HepG2 (cell line): ENCODE measurements around the gene SFI1. TPM values are rescaled to one million over a fixed set of nuclear protein-coding genes. Genes with fewer than 3 reads are reported as not detected.

Source experiments
- ARHGAP35 ChIP-seq: sonication (generic); formaldehyde crosslinking; IDR thresholded peaks from 2 replicates; pipeline ENCODE4 v1.9.0; 2022; ENCODE audit warnings: mild to moderate bottlenecking, inconsistent platforms, moderate library complexity, missing genetic modification reagents, borderline replicate concordance
- EEA1 ChIP-seq: sonication (generic); formaldehyde crosslinking; IDR thresholded peaks from 2 replicates; pipeline ENCODE4 v1.5.1; 2020; ENCODE audit warnings: mild to moderate bottlenecking, missing genetic modification reagents, borderline replicate concordance
- ETV5 ChIP-seq: IDR thresholded peaks from 2 replicates; pipeline ENCODE4 v1.6.1; 2018; ENCODE audit warnings: missing biosample characterization, missing genetic modification reagents, inconsistent platforms, borderline replicate concordance
- GABPB1 ChIP-seq: IDR thresholded peaks from 2 replicates; pipeline ENCODE4 v1.6.1; 2016; ENCODE audit warnings: mild to moderate bottlenecking, missing genetic modification reagents, moderate library complexity, missing compliant biosample characterization
- SRSF9 ChIP-seq: fragments of 200-400 bp; formaldehyde crosslinking; IDR thresholded peaks from 2 replicates; pipeline ENCODE4 v1.6.1; 2018; ENCODE audit warnings: borderline replicate concordance, mild to moderate bottlenecking, low read depth, low read length; ENCODE audit not compliant: insufficient read depth, poor library complexity, severe bottlenecking
- ZC3H13 ChIP-seq: sonication (generic); formaldehyde crosslinking; IDR thresholded peaks from 2 replicates; pipeline ENCODE4 v1.8.1; 2023; ENCODE audit warnings: mild to moderate bottlenecking, missing genetic modification reagents, moderate library complexity
- ZNF431 ChIP-seq: sonication (generic); formaldehyde crosslinking; IDR thresholded peaks from 2 replicates; pipeline ENCODE4 v1.9.0; 2022; ENCODE audit warnings: missing genetic modification reagents, low read depth, mild to moderate bottlenecking, borderline replicate concordance
- ZNF589 ChIP-seq: sonication (generic); formaldehyde crosslinking; conservative IDR thresholded peaks from 2 replicates; pipeline ENCODE4 v1.8.0; 2022; ENCODE audit warnings: mild to moderate bottlenecking, moderate library complexity, missing genetic modification reagents
- ZNF749 ChIP-seq: sonication (generic); formaldehyde crosslinking; IDR thresholded peaks from 2 replicates; pipeline ENCODE4 v1.8.0; 2022; ENCODE audit warnings: mild to moderate bottlenecking, missing genetic modification reagents, moderate library complexity, borderline replicate concordance
- ZNF773 ChIP-seq: sonication (generic); formaldehyde crosslinking; IDR thresholded peaks from 2 replicates; pipeline ENCODE4 v1.4.0; 2020; ENCODE audit warnings: missing genetic modification reagents, borderline replicate concordance
- ZNF891 ChIP-seq: sonication (generic); formaldehyde crosslinking; IDR thresholded peaks from 2 replicates; pipeline ENCODE4 v1.5.0; 2020; ENCODE audit warnings: mild to moderate bottlenecking, missing genetic modification reagents
- polyA plus RNA-seq, 8 experiments: library from polyadenylated mRNA; depleted of rRNA in 3 of 8; stranded (reverse) in 7 of 8; unstranded in 1 of 8; fragments of >200 nt; fragmentation: Illumina TruSeq in 4 of 8; extraction: Trizol in 4 of 8; gene quantifications; 2 replicates each; pipeline versions ENCODE4 v1.2.1 to v1.2.3, GENCODE V29; 2011 to 2016; ENCODE audit warnings: low read depth in 4 of 8, missing spikeins in 1 of 8, mixed read lengths in 1 of 8; ENCODE audit not compliant: insufficient read depth in 1 of 8
- total RNA-seq, 5 experiments: library from RNA; depleted of rRNA; stranded (reverse); fragments of >200 nt; fragmentation: Illumina TruSeq; extraction: Trizol; gene quantifications; 2 replicates each; pipeline ENCODE4 v1.2.3, GENCODE V29; 2016; ENCODE audit warnings: low read depth in 1 of 5
- TF ChIP-seq, protein P1 (sequence below): sonication (generic); formaldehyde crosslinking; IDR thresholded peaks from 2 replicates; pipeline ENCODE4 v1.8.1; 2022; ENCODE audit warnings: low read depth, mild to moderate bottlenecking, missing genetic modification reagents
- TF ChIP-seq, protein P2 (sequence below): sonication (generic); formaldehyde crosslinking; IDR thresholded peaks from 2 replicates; pipeline ENCODE4 v1.5.0; 2020; ENCODE audit warnings: mild to moderate bottlenecking, missing genetic modification reagents
- TF ChIP-seq, protein P3 (sequence below): sonication (generic); formaldehyde crosslinking; IDR thresholded peaks from 2 replicates; pipeline ENCODE4 v1.5.0; 2020; ENCODE audit warnings: missing genetic modification reagents
- TF ChIP-seq, protein P4 (sequence below): sonication (generic); formaldehyde crosslinking; IDR thresholded peaks from 2 replicates; pipeline ENCODE4 v1.4.0; 2020; ENCODE audit warnings: missing genetic modification reagents, borderline replicate concordance
- TF ChIP-seq, protein P5 (sequence below): IDR thresholded peaks from 2 replicates; pipeline ENCODE4 v1.6.1; 2016
- TF ChIP-seq, protein P6 (sequence below): sonication (generic); formaldehyde crosslinking; IDR thresholded peaks from 2 replicates; pipeline ENCODE4 v1.4.0; 2020; ENCODE audit warnings: missing genetic modification reagents, borderline replicate concordance

Gene SFI1
- total and polyA plus RNA-seq, 2 of the 13 experiments (the other 11 are each of a cell fraction or from before 2014, with no cell fraction given) = 20.5 to 40.1 TPM

DNA sequence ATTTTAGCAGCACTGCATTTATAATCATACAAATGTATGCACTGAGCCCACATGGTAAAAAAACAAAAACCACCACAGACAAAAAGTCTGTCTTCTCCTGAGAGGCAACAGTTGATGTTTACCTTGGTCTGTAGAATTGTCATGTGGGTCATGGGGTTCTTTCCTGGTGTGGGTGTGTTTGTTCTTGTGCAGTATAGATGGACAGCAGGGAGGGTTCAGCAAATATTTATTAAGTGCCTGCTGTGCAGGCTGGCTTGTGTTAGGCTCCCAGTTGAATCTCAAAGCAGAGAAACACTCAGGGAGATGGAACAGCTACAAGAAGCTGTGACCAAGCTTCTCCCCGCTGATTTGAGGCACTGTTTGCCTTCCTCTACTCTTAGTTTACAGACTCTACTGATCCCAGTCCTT, 83.5 kb downstream of the SFI1 start (continued):
- TF ChIP-seq, protein P1, sequence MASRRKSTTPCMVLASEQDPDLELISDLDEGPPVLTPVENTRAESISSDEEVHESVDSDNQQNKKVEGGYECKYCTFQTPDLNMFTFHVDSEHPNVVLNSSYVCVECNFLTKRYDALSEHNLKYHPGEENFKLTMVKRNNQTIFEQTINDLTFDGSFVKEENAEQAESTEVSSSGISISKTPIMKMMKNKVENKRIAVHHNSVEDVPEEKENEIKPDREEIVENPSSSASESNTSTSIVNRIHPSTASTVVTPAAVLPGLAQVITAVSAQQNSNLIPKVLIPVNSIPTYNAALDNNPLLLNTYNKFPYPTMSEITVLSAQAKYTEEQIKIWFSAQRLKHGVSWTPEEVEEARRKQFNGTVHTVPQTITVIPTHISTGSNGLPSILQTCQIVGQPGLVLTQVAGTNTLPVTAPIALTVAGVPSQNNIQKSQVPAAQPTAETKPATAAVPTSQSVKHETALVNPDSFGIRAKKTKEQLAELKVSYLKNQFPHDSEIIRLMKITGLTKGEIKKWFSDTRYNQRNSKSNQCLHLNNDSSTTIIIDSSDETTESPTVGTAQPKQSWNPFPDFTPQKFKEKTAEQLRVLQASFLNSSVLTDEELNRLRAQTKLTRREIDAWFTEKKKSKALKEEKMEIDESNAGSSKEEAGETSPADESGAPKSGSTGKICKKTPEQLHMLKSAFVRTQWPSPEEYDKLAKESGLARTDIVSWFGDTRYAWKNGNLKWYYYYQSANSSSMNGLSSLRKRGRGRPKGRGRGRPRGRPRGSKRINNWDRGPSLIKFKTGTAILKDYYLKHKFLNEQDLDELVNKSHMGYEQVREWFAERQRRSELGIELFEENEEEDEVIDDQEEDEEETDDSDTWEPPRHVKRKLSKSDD = no peak
- TF ChIP-seq SRSF9 = no peak
- TF ChIP-seq, protein P2, sequence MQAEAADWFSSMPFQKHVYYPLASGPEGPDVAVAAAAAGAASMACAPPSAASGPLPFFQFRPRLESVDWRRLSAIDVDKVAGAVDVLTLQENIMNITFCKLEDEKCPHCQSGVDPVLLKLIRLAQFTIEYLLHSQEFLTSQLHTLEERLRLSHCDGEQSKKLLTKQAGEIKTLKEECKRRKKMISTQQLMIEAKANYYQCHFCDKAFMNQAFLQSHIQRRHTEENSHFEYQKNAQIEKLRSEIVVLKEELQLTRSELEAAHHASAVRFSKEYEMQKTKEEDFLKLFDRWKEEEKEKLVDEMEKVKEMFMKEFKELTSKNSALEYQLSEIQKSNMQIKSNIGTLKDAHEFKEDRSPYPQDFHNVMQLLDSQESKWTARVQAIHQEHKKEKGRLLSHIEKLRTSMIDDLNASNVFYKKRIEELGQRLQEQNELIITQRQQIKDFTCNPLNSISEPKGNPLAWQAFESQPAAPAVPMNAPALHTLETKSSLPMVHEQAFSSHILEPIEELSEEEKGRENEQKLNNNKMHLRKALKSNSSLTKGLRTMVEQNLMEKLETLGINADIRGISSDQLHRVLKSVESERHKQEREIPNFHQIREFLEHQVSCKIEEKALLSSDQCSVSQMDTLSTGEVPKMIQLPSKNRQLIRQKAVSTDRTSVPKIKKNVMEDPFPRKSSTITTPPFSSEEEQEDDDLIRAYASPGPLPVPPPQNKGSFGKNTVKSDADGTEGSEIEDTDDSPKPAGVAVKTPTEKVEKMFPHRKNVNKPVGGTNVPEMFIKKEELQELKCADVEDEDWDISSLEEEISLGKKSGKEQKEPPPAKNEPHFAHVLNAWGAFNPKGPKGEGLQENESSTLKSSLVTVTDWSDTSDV (CRISPR knock-in tag) = no peak
- no peak for TF ChIP-seq ZNF891
- TF ChIP-seq, protein P3, sequence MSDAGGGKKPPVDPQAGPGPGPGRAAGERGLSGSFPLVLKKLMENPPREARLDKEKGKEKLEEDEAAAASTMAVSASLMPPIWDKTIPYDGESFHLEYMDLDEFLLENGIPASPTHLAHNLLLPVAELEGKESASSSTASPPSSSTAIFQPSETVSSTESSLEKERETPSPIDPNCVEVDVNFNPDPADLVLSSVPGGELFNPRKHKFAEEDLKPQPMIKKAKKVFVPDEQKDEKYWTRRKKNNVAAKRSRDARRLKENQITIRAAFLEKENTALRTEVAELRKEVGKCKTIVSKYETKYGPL (CRISPR knock-in tag) = no peak
- no peak for TF ChIP-seq ZNF431 (CRISPR knock-in tag)
- no peak for TF ChIP-seq ARHGAP35
- TF ChIP-seq, protein P4, sequence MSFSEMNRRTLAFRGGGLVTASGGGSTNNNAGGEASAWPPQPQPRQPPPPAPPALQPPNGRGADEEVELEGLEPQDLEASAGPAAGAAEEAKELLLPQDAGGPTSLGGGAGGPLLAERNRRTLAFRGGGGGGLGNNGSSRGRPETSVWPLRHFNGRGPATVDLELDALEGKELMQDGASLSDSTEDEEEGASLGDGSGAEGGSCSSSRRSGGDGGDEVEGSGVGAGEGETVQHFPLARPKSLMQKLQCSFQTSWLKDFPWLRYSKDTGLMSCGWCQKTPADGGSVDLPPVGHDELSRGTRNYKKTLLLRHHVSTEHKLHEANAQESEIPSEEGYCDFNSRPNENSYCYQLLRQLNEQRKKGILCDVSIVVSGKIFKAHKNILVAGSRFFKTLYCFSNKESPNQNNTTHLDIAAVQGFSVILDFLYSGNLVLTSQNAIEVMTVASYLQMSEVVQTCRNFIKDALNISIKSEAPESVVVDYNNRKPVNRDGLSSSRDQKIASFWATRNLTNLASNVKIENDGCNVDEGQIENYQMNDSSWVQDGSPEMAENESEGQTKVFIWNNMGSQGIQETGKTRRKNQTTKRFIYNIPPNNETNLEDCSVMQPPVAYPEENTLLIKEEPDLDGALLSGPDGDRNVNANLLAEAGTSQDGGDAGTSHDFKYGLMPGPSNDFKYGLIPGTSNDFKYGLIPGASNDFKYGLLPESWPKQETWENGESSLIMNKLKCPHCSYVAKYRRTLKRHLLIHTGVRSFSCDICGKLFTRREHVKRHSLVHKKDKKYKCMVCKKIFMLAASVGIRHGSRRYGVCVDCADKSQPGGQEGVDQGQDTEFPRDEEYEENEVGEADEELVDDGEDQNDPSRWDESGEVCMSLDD (CRISPR knock-in tag) = peak; percentile 68; the same call in 1 of the 2 replicates
- no peak for TF ChIP-seq ZNF589 (CRISPR knock-in tag)
- no peak for TF ChIP-seq ZC3H13 (CRISPR knock-in tag)
- peak; percentile 75; the same call in 1 of the 2 replicates for TF ChIP-seq ETV5
- no peak for TF ChIP-seq GABPB1 (CRISPR knock-in tag)
- no peak for TF ChIP-seq ZNF773 (CRISPR knock-in tag)
- TF ChIP-seq, protein P5, sequence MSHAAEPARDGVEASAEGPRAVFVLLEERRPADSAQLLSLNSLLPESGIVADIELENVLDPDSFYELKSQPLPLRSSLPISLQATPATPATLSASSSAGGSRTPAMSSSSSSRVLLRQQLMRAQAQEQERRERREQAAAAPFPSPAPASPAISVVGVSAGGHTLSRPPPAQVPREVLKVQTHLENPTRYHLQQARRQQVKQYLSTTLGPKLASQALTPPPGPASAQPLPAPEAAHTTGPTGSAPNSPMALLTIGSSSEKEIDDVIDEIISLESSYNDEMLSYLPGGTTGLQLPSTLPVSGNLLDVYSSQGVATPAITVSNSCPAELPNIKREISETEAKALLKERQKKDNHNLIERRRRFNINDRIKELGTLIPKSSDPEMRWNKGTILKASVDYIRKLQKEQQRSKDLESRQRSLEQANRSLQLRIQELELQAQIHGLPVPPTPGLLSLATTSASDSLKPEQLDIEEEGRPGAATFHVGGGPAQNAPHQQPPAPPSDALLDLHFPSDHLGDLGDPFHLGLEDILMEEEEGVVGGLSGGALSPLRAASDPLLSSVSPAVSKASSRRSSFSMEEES (CRISPR knock-in tag) = peak; percentile 99
- no peak for TF ChIP-seq ZNF749 (CRISPR knock-in tag)
- no peak for TF ChIP-seq EEA1 (CRISPR knock-in tag)
- TF ChIP-seq, protein P6, sequence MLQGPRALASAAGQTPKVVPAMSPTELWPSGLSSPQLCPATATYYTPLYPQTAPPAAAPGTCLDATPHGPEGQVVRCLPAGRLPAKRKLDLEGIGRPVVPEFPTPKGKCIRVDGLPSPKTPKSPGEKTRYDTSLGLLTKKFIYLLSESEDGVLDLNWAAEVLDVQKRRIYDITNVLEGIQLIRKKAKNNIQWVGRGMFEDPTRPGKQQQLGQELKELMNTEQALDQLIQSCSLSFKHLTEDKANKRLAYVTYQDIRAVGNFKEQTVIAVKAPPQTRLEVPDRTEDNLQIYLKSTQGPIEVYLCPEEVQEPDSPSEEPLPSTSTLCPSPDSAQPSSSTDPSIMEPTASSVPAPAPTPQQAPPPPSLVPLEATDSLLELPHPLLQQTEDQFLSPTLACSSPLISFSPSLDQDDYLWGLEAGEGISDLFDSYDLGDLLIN (CRISPR knock-in tag) = no peak
